GM21381 (cell line): ENCODE data around the gene CADPS.

ENCODE experiments used
- ATAC-seq: cut with Tn5 transposase; IDR thresholded peaks from one replicate; pipeline ENCODE4 v1.9.1; 2021; ENCODE audit warnings: mild to moderate bottlenecking, moderate library complexity; ENCODE audit not compliant: unreplicated experiment

CADPS gene

DNA sequence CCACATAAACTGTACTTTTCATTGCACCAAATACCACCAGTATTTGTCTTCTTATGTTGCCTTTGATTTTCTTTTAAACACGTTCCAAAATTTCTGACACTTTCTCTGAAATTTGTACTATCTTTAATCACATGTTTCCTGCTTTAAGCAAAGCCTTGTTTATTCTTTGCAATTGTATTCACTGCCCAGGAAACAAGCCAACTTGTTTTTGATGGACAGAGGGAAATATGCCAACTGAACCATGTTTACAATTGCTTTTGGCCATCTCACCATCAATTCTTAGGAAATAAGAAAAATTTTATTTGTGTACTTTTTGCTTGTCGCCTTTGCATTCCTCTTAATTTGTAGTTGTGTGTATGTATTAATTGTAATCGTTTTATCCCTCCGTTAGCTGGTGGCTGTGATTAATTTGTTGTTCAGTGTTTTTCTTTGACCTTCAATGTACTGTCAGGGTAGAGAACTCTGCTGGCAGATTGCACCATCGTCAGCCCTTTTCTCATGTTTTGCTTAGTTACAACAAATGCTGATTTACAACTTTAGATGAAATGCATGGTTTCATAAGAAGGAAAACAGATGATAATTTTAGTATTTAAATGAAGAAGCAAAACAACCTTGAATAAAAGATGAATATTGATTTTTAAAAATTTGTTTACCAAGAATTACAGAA, 482.5 kb downstream of the CADPS start:
- ATAC-seq = no peak

DNA sequence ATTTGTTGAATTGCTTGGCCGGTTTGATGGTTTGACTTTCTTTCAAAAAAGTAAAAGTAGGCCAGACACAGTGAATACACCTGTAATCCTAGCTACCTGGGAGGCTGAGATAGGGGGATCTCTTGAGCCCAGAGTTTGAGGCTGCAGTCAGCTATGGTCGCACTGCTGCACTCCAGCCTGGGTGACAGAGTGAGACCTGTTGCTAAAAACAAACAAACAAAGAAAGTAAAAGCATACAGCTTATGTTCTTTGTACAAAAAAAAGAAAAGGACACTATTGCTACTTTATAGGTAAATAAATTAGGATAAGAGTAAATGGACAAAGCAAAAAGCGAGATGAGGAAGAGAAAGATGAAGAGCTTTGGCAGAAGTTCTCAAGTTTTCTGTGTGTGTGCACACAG, 488.0 kb downstream of the CADPS start:
- no peak for ATAC-seq

DNA sequence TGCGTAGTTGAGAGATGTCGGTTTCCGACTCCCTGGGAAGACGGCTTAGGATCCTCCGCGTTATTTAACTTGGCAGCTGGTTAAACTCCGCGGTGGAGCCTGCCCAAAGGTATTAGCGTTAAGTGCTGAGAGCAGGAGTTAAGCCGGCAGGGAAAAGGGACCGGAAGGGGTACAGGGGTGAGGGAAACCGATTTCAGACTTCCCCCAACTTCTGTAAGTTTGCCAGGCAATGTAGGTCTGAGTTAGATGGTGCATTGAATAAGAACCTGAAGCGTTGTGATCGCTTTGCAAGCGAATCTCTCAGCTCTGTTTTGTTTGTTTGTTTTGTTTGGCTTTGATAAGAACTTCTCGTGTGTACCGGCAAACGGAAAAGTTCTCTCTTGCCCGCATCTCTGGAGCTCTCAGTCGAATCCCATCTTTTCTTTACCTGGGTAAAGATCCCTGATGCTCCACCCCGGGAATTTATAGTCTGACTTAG, 495.9 kb downstream of the CADPS start:
- no peak for ATAC-seq

GRCh38 chr3:62378921-62379320, 496.3 kb downstream of the CADPS start:
- no peak for ATAC-seq

GRCh38 chr3:62378311-62378789, 496.9 kb downstream of the CADPS start:
- no peak for ATAC-seq

DNA sequence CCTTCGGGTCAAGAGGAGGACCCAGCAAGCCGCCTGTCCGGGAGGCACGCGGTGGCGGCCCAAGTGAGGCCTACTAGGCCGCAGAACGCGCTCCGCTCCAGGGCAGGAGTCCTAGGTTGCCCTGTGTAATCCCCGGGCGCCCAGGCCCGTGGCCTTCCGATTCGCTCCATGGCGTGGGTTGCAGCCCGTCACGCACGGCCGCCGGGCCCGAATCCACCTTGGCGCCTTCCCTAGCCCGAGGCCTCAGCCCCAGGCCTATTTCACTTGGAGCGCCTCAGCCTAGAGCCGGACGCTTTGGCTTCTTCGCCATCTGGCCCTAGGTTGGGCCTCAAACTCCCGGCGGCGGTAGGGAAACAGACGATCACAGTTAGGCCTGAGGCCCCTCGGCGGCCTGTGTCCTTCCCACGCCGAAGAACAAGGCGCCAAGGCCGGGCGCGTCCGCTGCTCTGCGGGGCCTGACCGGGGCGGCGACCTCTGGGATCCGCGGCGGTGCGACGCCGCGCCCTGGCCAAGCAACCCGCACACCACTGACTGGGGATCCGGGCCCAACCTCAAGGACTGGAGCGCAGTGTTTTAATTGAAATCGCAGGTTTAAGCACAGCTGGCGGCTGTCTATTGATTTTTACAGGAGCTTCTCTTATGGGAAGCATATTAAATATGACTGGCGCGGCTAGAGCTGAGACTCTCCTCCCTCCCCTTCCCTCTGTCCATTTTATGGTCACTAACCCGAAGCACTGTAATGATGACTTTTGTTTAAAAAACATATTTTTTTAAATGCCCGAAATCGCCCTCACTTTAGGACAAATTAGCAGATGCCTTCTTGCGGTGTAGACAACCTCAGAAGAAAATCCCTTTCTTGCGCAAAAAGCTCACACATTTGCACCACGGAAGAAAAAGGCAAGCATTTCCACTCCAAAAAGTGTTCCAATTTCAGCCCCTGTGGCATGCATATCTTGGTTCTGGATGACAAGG, 498.0 kb downstream of the CADPS start:
- ATAC-seq = no peak

DNA sequence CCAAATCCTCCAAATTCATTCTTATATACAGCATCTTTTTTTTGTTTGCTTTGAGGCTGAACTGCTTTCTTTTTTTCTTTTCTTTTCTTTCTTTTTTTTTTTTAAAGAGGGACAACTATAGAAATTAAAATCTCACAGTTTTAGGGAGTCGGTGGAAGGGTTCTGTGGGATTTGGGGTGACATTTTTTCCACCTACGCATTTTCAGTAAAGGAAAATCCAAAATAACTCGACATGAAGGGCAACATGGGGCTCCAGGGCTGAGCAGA, 498.8 kb downstream of the CADPS start:
- no peak for ATAC-seq

- no peak for ATAC-seq
These were observed 499.4 kb downstream of the CADPS start for GRCh38 chr3:62375655-62376453.

DNA sequence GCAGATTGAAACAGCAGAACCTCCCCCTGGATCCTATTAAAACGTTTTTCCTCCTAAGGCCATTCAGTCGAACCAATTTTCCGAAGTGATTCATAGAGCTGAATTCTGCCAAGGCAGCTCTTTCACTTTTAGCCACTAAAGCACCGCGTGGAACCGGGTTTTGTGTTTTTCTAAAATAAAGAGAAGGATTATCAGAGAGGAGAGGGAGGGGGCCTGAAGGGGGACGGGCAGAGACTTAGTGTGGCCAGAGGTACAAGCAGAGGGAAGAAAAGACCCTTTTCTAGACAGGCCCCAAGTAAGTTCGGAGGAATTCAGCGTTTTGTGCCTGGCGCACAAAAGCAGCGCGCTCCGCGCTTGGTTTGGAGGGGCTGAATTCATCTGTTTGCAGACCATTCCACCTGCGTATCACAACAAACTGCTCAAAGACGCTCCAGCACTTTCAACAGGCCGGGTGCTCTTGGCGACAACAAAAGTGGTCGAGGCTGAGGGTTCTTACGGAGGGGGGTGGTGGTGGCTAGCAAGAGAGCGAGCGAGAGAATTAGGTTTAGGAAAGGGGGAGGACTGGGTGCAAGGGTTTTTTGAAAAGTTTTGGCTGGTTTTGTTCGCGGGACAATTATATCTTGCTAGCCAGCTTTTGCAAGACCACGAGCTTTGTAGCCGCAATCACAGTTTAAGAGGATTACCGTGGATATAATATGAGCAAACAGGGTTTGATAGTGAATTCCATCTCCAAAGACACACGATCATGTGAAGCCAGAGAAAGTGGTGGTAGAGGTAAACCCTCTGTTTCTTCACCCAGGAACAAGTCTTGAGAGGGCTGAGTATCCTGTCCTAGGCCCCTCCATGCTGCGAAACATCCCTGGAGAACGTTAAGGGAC, 500.6 kb downstream of the CADPS start:
- no peak for ATAC-seq

- no peak for ATAC-seq
These were observed 501.4 kb downstream of the CADPS start for GRCh38 chr3:62373714-62374333.

- no peak for ATAC-seq
These were observed 502.0 kb downstream of the CADPS start, which contains the start of gene FEZF2 for GRCh38 chr3:62373215-62373614. Gene FEZF2 (minus strand): TSS chr3:62373550. CDS start chr3:62372868, 682 bp downstream.

GRCh38 chr3:62372621-62373041, 502.6 kb downstream of the CADPS start:
- ATAC-seq = no peak

GRCh38 chr3:62371720-62372591, 503.3 kb downstream of the CADPS start:
- ATAC-seq = no peak

DNA sequence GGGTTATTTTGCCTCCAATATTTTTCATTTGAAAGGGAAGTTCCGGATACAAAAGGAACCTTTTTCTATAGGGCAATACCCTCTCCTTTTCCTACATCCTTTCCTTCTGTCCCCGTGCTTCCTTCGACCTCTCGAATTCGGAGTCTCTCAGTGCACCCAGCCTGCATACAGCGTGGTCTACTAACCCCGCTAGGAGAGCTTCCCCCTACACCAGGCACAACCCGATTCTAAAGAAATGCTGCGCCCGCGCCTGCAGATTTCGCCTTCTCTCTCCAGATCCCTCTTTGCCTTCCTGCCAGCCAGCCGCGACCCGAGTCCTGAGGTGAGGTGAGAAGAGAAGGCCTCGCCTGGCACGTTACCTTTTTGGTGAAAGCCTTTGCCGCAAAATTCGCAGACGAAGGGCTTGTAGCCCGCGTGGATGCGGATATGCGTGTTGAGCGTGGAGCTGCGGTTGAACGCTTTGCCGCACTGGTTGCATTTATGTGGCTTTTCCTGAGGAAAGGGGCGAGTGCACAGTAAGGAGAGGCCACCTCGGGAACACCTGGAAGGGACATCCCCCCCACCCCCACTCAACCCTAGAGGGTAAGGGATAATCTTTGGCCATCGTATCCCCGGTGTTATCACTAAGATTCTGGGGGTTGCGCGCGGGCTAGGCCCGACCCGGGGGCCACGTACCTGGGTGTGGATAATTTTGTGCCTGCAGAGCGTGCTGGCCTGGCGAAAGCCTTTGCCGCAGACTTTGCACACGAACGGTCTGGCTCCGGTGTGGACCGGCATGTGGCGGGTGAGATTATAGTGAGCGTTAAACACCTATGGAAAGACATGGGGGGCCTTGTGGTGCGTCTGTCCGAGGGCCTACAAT, 504.1 kb downstream of the CADPS start:
- ATAC-seq = no peak

DNA sequence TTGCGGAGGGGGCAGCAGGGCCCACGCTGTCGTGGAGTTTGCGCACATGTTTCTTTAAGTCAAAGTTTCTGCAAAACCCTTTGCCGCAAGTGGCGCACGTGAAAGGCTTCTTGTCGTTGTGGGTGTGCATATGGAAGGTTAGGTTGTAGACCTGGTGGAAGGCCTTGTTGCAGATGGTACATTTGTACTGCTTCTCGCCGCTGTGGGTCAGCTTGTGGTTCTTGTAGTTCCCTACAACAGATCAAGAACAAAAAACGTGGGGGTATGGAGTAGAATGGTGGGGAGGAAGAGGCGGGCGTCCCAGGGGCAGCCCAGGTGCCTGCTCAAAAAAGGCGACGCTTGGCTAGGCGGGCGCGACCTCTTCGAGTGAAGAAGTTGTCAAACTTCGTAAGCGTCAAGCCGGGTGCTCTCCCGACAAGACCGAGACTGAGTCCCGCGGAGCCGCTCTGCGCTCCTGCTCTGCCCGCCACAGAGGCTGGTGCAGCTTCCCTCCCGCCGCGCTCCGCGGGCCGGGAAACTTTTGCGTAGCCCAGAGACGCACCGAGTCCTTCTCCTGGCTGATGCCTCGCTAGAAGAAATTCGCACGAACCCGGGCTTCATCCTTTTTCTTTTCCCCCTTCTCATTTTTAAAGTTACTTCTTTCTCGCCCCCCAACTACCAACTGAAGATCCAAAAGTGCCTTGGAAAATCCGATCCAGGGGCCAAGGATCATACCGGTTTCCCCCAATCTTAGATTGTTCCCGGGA, 504.9 kb downstream of the CADPS start:
- ATAC-seq = no peak

DNA sequence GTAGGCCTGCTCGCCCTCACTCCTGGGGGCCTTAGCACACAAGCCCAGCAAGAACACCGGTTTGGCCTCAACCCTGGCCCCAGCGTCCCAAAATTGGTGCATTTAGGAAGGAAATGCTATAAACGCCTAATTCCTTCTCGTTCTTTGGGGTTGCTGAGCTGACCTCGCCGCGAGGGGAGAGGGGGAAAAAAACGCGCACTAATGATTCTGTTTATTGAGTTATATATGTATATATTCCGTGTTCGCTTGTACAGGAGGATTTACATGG, 505.8 kb downstream of the CADPS start:
- no peak for ATAC-seq

- ATAC-seq = no peak
These were observed 506.3 kb downstream of the CADPS start for GRCh38 chr3:62368705-62369475.
